ENCODE data around the gene PRIMPOL. TPM values are rescaled to one million over a fixed set of nuclear protein-coding genes. Genes with fewer than 3 reads are reported as not detected.

The PRIMPOL gene
- total RNA-seq, 2 experiments from 2014 or later: 4.2 TPM

GRCh38 chr4:184744236-184744635 lies 94.7 kb downstream of the PRIMPOL start:
- no peaks in the 10 kb centered on the region for H3K27me3 Mint-ChIP-seq
- intact Hi-C loops (cut with DNase I, micrococcal nuclease): loop anchor here (2.0 kb wide), 3 partner anchors 163 to 391 kb away; no protein-coding TSS in a partner anchor
- H3K27me3 ChIP-seq (ENCODE audit: control insufficient read depth in 1 of 2, insufficient read depth in 2 of 2, low read length in 2 of 2): no peaks in the 10 kb centered on the region
- ChIA-PET POLR2A (interaction anchor here (1.6 kb wide), 1 partner anchor 10 kb away, joined by 4 read pairs; the partner anchor contains the start of gene CENPU), CTCF (no interaction called here)
- peaks cover 16% of the 10 kb centered on the region for H3K4me1 ChIP-seq (ENCODE audit: insufficient read depth, low read length)
- H3K9me3 Mint-ChIP-seq: no peaks in the 10 kb centered on the region
- H3K36me3 Mint-ChIP-seq (ENCODE audit: low read depth): no peaks in the 10 kb centered on the region
- no peaks in the 10 kb centered on the region for H3K36me3 ChIP-seq (ENCODE audit: insufficient read depth, low read length)
- H3K27ac Mint-ChIP-seq: no peak overlapping the region
- peaks cover 0 to 6% of the 10 kb centered on the region in 2 experiments for H3K9me3 ChIP-seq (ENCODE audit: control insufficient read depth in 1 of 2, insufficient read depth in 1 of 2, low read length in 2 of 2)
- H3K4me3 ChIP-seq (ENCODE audit: low read length): no peak overlapping the region
- H3K4me3 Mint-ChIP-seq: no peak overlapping the region
- no peak for DNase-seq
- TF ChIP-seq CTCF (IDR thresholded peaks at IDR 0.05): no peak
- ATAC-seq (ENCODE audit: poor library complexity): no peak
- peaks cover 31% of the 10 kb centered on the region for H3K4me1 Mint-ChIP-seq (ENCODE audit: low read depth)
- no peak overlapping the region for H3K27ac ChIP-seq (ENCODE audit: low read depth in 1 of 2, low read length in 2 of 2)

Other genes with a start within 250 kb of the PRIMPOL start
- gene IRF2, start 175.2 kb upstream of the PRIMPOL start, total RNA-seq: 10 to 100 TPM; 11.4 to 14.9 TPM
- 10 to 100 TPM; 11.9 to 12.2 TPM for gene CASP3, start 291 bp upstream of the PRIMPOL start, total RNA-seq
- gene CENPU, start 84.4 kb downstream of the PRIMPOL start, total RNA-seq: 1 to 10 TPM; 1.9 to 2.8 TPM
- gene ACSL1, start 176.2 kb downstream of the PRIMPOL start, total RNA-seq: 10 to 100 TPM; 12.4 to 12.5 TPM

All from CD4-positive, alpha-beta T cell (primary cell).